Measurements from ENCODE around the gene TNK1. TPM values are rescaled to one million over a fixed set of nuclear protein-coding genes. Genes with fewer than 3 reads are reported as not detected.

The TNK1 gene
- total RNA-seq, 4 donors from 2014 or later, result 0.95 to 13.5 (median 5.2) TPM

DNA sequence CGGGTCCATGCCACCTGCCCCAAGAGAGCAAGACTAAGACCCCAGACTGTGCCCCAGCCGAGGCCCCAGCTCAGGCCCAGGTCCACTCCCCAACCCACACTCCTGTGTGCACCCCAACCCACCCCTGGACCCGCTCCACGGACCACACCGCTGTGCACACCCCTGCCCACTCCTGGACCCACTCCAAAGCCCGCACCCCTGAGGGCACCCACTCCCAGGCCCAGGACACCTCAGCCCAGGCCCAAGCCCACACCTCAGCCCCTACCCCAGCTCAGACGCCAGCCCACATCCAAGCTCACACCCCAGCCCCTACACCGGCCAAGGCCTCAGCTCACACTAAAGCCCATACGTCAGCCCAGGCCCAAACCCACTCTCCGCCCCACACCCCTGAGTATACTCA, 48.8 kb downstream of the TNK1 start:
- no peak for DNase-seq (ENCODE audit: low spot score)
- TF ChIP-seq, protein P1, sequence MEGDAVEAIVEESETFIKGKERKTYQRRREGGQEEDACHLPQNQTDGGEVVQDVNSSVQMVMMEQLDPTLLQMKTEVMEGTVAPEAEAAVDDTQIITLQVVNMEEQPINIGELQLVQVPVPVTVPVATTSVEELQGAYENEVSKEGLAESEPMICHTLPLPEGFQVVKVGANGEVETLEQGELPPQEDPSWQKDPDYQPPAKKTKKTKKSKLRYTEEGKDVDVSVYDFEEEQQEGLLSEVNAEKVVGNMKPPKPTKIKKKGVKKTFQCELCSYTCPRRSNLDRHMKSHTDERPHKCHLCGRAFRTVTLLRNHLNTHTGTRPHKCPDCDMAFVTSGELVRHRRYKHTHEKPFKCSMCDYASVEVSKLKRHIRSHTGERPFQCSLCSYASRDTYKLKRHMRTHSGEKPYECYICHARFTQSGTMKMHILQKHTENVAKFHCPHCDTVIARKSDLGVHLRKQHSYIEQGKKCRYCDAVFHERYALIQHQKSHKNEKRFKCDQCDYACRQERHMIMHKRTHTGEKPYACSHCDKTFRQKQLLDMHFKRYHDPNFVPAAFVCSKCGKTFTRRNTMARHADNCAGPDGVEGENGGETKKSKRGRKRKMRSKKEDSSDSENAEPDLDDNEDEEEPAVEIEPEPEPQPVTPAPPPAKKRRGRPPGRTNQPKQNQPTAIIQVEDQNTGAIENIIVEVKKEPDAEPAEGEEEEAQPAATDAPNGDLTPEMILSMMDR (IDR thresholded peaks at IDR 0.05), result no peak
- no peak for ATAC-seq (ENCODE audit: low FRiP score)

DNA sequence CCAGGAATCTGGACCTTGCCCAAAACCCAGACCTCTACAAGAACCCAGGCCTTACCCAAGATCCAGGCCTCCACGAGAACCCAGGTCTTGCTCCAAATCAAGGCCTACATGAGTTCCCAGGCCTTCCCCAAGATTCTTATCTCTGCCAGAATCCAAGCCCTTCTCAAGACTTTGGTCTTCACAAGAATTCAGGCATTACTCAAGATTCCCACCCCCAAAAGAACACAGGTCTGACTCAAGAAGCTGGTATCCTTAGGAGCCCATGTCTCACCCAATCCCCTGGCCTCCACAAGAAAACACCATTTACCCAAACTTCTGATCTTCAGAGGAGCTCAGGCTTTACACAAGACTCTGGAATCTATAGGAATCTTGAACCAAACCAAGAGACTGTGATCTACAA, 50.3 kb downstream of the TNK1 start:
- ATAC-seq (ENCODE audit: low FRiP score) (no peak), DNase-seq (ENCODE audit: low spot score) (no peak)
- TF ChIP-seq, protein P1 (IDR thresholded peaks at IDR 0.05), result no peak

DNA sequence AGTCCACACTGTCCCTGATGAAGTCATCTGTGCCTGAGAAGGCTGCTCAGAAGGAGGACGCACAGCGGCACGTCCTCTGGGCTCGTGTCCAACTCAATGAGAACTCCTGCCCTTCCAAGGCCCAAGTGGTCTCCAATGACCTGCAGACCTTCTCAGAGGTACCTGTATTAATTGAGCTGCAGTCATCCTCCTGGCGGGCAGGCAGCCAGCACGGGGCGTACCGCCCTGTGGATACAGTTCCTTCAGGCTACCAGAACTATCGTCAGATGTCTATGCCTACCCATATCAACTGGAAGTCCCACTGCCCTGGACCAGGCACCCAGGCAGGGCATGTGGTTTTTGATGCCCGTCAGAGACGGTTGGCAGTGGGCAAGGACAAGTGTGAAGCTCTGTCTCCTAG, 51.4 kb downstream of the TNK1 start:
- no peak for ATAC-seq (ENCODE audit: low FRiP score)
- DNase-seq (ENCODE audit: low spot score), result no peak
- TF ChIP-seq, protein P1 (IDR thresholded peaks at IDR 0.05), result no peak

DNA sequence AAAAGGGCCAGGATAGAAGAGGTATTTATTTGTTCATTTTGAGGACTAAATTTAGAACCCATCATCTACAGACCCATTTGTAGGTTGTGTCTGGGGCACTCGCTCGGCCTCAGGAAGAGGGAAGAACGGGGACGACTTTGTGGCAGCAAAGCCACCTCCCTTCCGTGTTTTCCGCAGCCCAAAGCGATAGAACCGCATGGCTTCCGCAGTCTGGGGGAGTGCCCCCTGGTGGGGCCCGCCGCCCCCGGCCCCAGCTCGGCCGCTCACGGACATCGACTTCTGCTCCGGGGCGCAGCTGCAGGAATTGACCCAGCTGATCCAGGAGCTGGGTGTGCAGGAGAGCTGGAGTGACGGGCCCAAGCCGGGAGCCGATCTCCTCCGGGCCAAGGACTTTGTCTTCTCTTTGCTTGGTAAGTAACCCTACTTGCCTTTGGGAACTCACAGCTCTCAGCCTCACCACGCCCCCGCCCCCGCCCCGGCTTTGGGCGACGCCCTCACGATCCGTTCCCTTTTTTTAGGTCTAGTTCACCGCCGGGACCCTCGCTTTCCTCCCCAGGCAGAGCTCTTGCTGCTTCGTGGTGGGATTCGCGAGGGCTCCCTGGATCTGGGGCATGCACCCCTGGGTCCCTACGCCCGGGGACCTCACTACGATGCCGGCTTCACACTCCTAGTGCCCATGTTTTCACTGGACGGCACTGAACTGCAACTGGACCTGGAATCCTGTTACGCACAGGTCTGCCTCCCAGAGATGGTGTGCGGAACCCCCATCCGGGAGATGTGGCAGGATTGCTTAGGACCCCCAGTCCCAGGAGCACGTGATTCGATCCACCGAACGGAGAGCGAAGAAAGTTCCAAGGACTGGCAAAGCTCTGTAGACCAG, 55.0 kb downstream of the TNK1 start:
- DNase-seq (ENCODE audit: low spot score) (no peak), ATAC-seq (ENCODE audit: low FRiP score) (no peak)
- TF ChIP-seq, protein P1 (IDR thresholded peaks at IDR 0.05), result peak in 1 of 3 donors; percentile 3

DNA sequence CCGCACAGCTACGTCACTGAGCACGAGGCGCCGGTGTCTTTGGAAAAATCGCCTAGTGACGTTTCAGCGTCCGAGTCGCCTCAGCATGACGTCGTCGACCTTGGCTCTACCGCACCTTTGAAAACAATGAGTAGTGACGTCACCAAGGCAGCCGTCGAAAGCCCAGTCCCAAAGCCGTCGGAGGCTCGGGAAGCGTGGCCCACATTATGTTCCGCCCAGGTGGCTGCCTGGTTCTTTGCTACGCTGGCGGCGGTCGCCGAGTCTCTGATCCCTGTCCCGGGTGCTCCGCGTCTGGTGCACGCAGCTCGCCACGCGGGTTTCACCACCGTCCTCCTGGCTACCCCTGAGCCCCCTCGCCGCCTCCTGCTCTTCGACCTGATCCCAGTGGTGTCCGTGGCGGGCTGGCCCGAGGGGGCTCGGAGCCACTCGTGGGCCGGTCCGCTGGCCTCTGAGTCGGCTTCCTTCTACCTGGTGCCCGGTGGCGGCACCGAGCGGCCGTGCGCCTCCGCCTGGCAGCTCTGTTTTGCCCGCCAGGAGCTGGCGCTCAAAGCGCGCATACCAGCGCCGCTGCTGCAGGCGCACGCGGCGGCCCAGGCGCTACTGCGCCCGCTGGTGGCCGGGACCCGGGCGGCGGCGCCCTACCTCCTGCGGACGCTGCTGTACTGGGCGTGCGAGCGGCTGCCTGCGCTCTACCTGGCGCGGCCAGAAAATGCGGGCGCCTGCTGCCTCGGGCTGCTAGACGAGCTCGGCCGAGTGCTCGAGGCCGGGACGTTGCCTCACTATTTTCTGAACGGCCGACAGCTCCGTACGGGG, 55.9 kb downstream of the TNK1 start:
- ATAC-seq (ENCODE audit: low FRiP score), result peak; percentile 69
- DNase-seq (ENCODE audit: low spot score), result no peak
- TF ChIP-seq, protein P1 (IDR thresholded peaks at IDR 0.05), result peak in 1 of 3 donors; percentile 40

DNA sequence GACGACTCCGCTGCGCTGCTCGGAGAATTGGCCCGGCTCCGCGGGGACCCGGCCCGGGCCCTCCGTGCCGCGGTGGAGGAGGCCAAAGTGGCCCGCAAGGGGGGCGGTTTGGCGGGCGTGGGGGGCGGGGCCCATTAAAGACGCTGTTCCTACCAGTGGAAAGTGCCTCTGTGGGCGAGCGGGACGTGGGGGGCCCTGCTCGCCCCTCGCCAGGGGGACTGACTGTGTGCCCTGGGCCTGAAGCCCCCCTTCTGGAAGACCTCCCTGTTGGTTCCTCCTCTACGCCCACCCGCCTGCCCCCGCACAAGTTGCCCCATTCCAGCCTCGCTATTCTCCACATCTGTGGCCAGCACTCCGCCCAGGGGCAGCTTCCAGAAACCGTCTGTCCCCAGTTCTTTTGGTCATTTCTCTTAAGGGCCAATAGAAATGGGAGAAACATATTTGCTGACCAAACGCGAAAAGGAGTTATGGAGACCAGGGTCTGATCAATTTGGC, 56.5 kb downstream of the TNK1 start:
- TF ChIP-seq, protein P1 (IDR thresholded peaks at IDR 0.05), result no peak
- ATAC-seq (ENCODE audit: low FRiP score), result no peak
- DNase-seq (ENCODE audit: low spot score), result no peak

All from omental fat pad (tissue), 4 donors.